HS-27A (cell line): ENCODE data around the gene ICE1.
"Not testable (repeated sequence)": the region's sequence is repeated elsewhere in the genome, so short reads cannot be mapped to it uniquely, and the experiment has no call there.

Experiments used
- DNase-seq: peaks from one replicate; pipeline ENCODE4 v3.0.0-alpha.2; 2012; ENCODE audit warnings: low read depth, missing footprints

Gene ICE1

GRCh38 chr5:5398071-5398470 lies 24.4 kb upstream of the ICE1 start:
- DNase-seq = no peak

GRCh38 chr5:5401095-5401494 lies 21.4 kb upstream of the ICE1 start:
- no peak for DNase-seq

- no peak for DNase-seq
Observed at GRCh38 chr5:5403741-5404140, 18.7 kb upstream of the ICE1 start.

GRCh38 chr5:5404381-5404780 lies 18.1 kb upstream of the ICE1 start:
- no peak for DNase-seq

- DNase-seq = no peak
Observed at GRCh38 chr5:5405441-5405840, 17.0 kb upstream of the ICE1 start.

GRCh38 chr5:5407924-5408323 lies 14.6 kb upstream of the ICE1 start:
- no peak for DNase-seq

GRCh38 chr5:5409151-5409810 lies 13.2 kb upstream of the ICE1 start:
- DNase-seq = no peak

- not testable (repeated sequence) for DNase-seq
Observed at GRCh38 chr5:5413856-5414255, 8.6 kb upstream of the ICE1 start.

GRCh38 chr5:5414999-5415398 lies 7.5 kb upstream of the ICE1 start:
- no peak for DNase-seq

- peak; percentile 17 for DNase-seq
Observed at GRCh38 chr5:5416733-5417132, 5.7 kb upstream of the ICE1 start.

- DNase-seq = no peak
Observed at GRCh38 chr5:5418006-5418405, 4.5 kb upstream of the ICE1 start.

GRCh38 chr5:5418764-5419163 lies 3.7 kb upstream of the ICE1 start:
- no peak for DNase-seq

GRCh38 chr5:5419291-5420210 lies 2.9 kb upstream of the ICE1 start:
- peak; percentile 35 for DNase-seq

- no peak for DNase-seq
Observed at GRCh38 chr5:5420251-5420650, 2.2 kb upstream of the ICE1 start.

GRCh38 chr5:5421149-5421960 lies 1.1 kb upstream of the ICE1 start:
- DNase-seq = no peak

- DNase-seq = no peak
Observed at GRCh38 chr5:5422819-5423515, 490 bp downstream of the ICE1 start.

- DNase-seq = no peak
Observed at GRCh38 chr5:5423586-5423985, 1.1 kb downstream of the ICE1 start.

GRCh38 chr5:5424736-5425135 lies 2.3 kb downstream of the ICE1 start:
- DNase-seq = no peak

- no peak for DNase-seq
Observed at GRCh38 chr5:5430136-5430535, 7.7 kb downstream of the ICE1 start.

- DNase-seq = peak; percentile 17
Observed at GRCh38 chr5:5432020-5432707, 9.7 kb downstream of the ICE1 start.

GRCh38 chr5:5436203-5436760 lies 13.8 kb downstream of the ICE1 start:
- DNase-seq = no peak
